ENCODE data around the gene SH3TC2. TPM values are rescaled to one million over a fixed set of nuclear protein-coding genes. Genes with fewer than 3 reads are reported as not detected.
A peak's percentile ranks its signal among the peaks of the same experiment; 100 is the strongest.

The SH3TC2 gene
- total and polyA plus RNA-seq, 4 donors = 1.1 to 2.9 TPM; not detected in 2

DNA sequence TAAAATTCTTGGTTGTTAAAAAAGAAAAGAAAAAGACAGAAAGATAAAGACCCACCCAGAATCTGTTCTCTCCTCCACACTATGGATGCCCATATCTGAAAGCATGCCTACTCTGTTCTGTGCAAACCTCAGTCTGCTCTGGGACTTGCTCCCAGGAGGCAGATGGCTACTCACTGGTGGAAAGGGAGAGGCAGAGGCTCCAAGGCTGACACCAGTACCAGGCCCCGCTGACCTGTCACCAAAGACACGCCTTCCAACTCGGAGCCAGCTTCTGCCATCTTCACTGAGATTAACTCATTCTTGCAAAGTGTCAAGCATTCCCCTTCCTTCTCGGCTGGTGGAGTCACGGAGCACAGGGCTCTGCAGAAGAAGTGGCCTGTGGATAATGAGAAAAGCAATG is 21.6 kb downstream of the SH3TC2 start:
- no peaks in the 10 kb centered on the region for H3K4me1 ChIP-seq (ENCODE audit: control insufficient read depth in 1 of 2, insufficient read depth in 2 of 2, low read length in 2 of 2)
- H3K9me3 ChIP-seq (ENCODE audit: control insufficient read depth, low read length) = no peaks in the 10 kb centered on the region
- H3K4me3 ChIP-seq (ENCODE audit: low read length in 2 of 2) = no peak overlapping the region
- WGBS, 2 donors = 83 to 84% methylated on average over 5 of the region's 5 CpGs
- no peak for DNase-seq
- no peak overlapping the region for H3K27ac ChIP-seq (ENCODE audit: low read depth in 1 of 2, low read length in 2 of 2)
- intact Hi-C loops (cut with DNase I) = no loop called here
- no peaks in the 10 kb centered on the region for H3K27me3 ChIP-seq (ENCODE audit: control insufficient read depth in 1 of 2, insufficient read depth in 2 of 2, low read length in 1 of 2)
- no peaks in the 10 kb centered on the region for H3K36me3 ChIP-seq (ENCODE audit: control insufficient read depth in 1 of 2, insufficient read depth in 2 of 2, low read length in 1 of 2)
- ATAC-seq (ENCODE audit: low FRiP score) = no peak

DNA sequence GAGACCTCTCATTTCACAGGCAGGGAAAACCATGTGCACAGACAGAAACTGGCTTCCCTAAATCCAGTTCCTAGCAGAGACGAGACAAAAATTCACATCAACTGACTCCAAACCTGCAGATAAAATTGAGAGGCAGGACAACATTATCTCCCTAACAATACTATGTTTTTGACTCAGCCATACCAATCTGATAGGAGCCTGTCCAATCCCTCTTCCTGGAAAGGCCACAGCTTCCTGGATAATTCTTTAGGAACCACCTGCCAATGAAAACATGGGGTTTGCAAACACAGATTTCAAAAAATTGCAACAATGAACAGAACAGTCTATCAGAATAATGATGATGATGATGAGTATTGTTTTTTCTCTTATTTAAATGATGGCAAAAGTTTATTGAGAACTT is 22.4 kb downstream of the SH3TC2 start:
- no peak for DNase-seq
- H3K4me3 ChIP-seq (ENCODE audit: low read length in 2 of 2) = no peak overlapping the region
- H3K27me3 ChIP-seq (ENCODE audit: control insufficient read depth in 1 of 2, insufficient read depth in 2 of 2, low read length in 1 of 2) = no peaks in the 10 kb centered on the region
- WGBS, 2 donors = 15 to 26% methylated on average over 1 of the region's 1 CpG
- no peak overlapping the region for H3K27ac ChIP-seq (ENCODE audit: low read depth in 1 of 2, low read length in 2 of 2)
- H3K36me3 ChIP-seq (ENCODE audit: control insufficient read depth in 1 of 2, insufficient read depth in 2 of 2, low read length in 1 of 2) = no peaks in the 10 kb centered on the region
- H3K4me1 ChIP-seq (ENCODE audit: control insufficient read depth in 1 of 2, insufficient read depth in 2 of 2, low read length in 2 of 2) = no peaks in the 10 kb centered on the region
- no peaks in the 10 kb centered on the region for H3K9me3 ChIP-seq (ENCODE audit: control insufficient read depth, low read length)
- ATAC-seq (ENCODE audit: low FRiP score) = no peak
- intact Hi-C loops (cut with DNase I) = no loop called here

DNA sequence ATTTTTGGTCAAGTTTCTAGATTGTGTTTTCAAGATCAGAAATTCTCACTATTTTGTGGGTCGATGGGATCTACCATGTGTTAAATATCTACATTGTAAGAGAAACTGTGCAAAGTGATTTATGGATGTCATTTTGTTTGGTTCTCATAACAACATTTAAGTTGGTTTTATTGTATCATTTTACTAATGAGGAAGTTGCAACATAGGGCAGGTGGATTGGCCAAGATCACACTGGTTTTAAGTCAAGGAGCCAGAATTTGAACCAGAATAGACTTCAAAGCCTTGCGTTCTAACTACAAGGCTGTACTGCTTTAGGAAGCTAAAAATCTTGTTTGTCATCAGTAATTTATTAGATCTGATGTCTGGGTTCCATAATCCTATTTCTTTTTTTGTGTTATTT is 23.4 kb downstream of the SH3TC2 start:
- H3K4me3 ChIP-seq (ENCODE audit: low read length in 2 of 2) = no peak overlapping the region
- no peaks in the 10 kb centered on the region for H3K36me3 ChIP-seq (ENCODE audit: control insufficient read depth in 1 of 2, insufficient read depth in 2 of 2, low read length in 1 of 2)
- ATAC-seq (ENCODE audit: low FRiP score) (no peak), DNase-seq (no peak)
- no peaks in the 10 kb centered on the region for H3K4me1 ChIP-seq (ENCODE audit: control insufficient read depth in 1 of 2, insufficient read depth in 2 of 2, low read length in 2 of 2)
- no peak overlapping the region for H3K27ac ChIP-seq (ENCODE audit: low read depth in 1 of 2, low read length in 2 of 2)
- H3K27me3 ChIP-seq (ENCODE audit: control insufficient read depth in 1 of 2, insufficient read depth in 2 of 2, low read length in 1 of 2) = no peaks in the 10 kb centered on the region
- intact Hi-C loops (cut with DNase I) = loop anchor here (10.0 kb wide), 2 partner anchors 75 to 595 kb away; no protein-coding TSS in a partner anchor
- 90 to 94% methylated on average over 2 of the region's 2 CpGs for WGBS, 2 donors
- H3K9me3 ChIP-seq (ENCODE audit: control insufficient read depth, low read length) = no peaks in the 10 kb centered on the region

DNA sequence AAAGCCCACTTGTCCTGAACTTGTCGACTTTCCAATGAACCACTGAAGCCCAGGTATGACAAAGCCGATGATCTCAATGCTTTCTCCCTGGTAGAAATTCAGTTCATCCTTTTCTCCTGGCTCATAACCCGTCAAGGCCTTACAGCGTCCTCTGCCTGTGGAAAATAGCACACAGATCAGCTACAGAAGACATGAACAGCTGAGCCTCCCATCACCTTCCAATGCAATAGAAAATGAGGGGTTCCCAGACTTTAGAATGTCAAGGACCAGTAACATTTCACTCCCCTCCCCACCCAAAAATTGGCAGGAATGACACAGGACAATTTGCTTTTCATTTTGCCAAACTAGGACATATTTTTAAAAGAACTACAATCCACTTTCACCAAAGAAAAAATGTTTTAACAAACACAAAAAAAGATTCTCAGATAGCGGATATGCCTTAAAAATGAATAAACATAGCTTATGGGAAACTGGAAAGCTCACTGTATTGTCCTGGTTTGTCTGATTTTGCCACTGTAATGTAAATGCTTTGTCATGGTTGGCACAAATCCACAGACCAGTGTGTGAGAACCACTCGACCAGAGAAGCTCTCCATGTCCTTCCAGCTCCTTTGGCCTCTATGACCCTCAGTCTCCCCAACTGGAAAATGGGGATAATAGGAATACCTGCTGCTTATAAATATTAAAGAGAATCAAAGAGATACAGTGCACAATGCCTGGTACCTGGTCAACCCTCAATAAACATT is 24.4 kb downstream of the SH3TC2 start:
- 80 to 81% methylated on average over 6 of the region's 6 CpGs for WGBS, 2 donors
- H3K36me3 ChIP-seq (ENCODE audit: control insufficient read depth in 1 of 2, insufficient read depth in 2 of 2, low read length in 1 of 2) = no peaks in the 10 kb centered on the region
- H3K9me3 ChIP-seq (ENCODE audit: control insufficient read depth, low read length) = no peaks in the 10 kb centered on the region
- H3K27me3 ChIP-seq (ENCODE audit: control insufficient read depth in 1 of 2, insufficient read depth in 2 of 2, low read length in 1 of 2) = no peaks in the 10 kb centered on the region
- no peak overlapping the region for H3K27ac ChIP-seq (ENCODE audit: low read depth in 1 of 2, low read length in 2 of 2)
- intact Hi-C loops (cut with DNase I) = loop anchor here (10.0 kb wide), 2 partner anchors 76 to 594 kb away; no protein-coding TSS in a partner anchor
- H3K4me1 ChIP-seq (ENCODE audit: control insufficient read depth in 1 of 2, insufficient read depth in 2 of 2, low read length in 2 of 2) = no peaks in the 10 kb centered on the region
- DNase-seq (no peak), ATAC-seq (ENCODE audit: low FRiP score) (no peak)
- H3K4me3 ChIP-seq (ENCODE audit: low read length in 2 of 2) = no peak overlapping the region

DNA sequence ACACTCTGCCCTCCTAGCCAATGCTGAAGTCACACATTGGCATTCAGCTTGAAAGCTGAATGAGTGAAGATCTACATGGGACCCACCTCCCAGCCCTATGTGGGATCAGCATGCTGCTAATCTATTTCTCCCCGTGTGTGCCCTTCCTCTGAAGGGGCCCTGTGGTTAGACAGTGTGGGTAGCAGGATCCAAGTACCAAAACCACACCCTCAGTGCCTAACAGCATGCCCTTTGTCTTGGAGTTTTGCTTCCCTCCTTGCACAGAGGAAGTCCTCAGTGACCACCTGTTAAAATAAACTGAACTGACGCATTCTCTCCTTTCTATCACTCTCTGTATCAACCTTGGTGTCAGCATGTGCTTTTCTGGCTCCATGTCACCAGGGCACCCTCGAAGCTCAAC is 25.0 kb downstream of the SH3TC2 start:
- WGBS, 2 donors = 57 to 58% methylated on average over 3 of the region's 3 CpGs
- DNase-seq = no peak

DNA sequence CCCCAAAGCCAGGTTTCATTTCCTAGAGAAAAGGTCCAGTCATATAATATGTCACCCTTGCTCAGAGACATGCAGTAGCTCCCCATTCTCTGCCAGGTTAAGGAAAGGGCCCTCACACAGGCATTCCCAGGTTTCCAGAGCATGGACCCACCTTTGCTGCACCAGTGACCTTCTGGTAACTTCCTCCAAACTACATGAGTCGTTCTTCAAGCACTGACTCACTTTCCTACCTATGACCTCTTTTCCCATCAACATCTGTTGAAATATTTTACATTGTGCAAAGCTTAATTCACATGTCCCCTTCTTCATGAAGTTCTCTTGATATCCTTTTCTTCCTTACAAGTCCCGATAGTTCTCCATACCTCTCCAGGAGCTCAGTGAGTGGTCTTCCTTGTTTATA is 25.9 kb downstream of the SH3TC2 start:
- no peak overlapping the region for H3K4me3 ChIP-seq (ENCODE audit: low read length in 2 of 2)
- DNase-seq (no peak), ATAC-seq (ENCODE audit: low FRiP score) (no peak)
- intact Hi-C loops (cut with DNase I) = loop anchor here (10.0 kb wide), 2 partner anchors 78 to 592 kb away; no protein-coding TSS in a partner anchor
- no peaks in the 10 kb centered on the region for H3K36me3 ChIP-seq (ENCODE audit: control insufficient read depth in 1 of 2, insufficient read depth in 2 of 2, low read length in 1 of 2)
- H3K27ac ChIP-seq (ENCODE audit: low read depth in 1 of 2, low read length in 2 of 2) = no peak overlapping the region
- H3K9me3 ChIP-seq (ENCODE audit: control insufficient read depth, low read length) = no peaks in the 10 kb centered on the region
- no peaks in the 10 kb centered on the region for H3K4me1 ChIP-seq (ENCODE audit: control insufficient read depth in 1 of 2, insufficient read depth in 2 of 2, low read length in 2 of 2)
- 77 to 78% methylated on average over 2 of the region's 2 CpGs for WGBS, 2 donors
- no peaks in the 10 kb centered on the region for H3K27me3 ChIP-seq (ENCODE audit: control insufficient read depth in 1 of 2, insufficient read depth in 2 of 2, low read length in 1 of 2)

More for the DNA sequence above, 25.0 kb downstream of the SH3TC2 start:
- Histone ChIP-seq H3K36me3 (ENCODE audit: control insufficient read depth in 1 of 2, insufficient read depth in 2 of 2, low read length in 1 of 2) (no peaks in the 10 kb centered on the region), H3K4me3 (ENCODE audit: low read length in 2 of 2) (no peak overlapping the region), H3K9me3 (ENCODE audit: control insufficient read depth, low read length) (no peaks in the 10 kb centered on the region), H3K27ac (ENCODE audit: low read depth in 1 of 2, low read length in 2 of 2) (no peak overlapping the region), H3K4me1 (ENCODE audit: control insufficient read depth in 1 of 2, insufficient read depth in 2 of 2, low read length in 2 of 2) (no peaks in the 10 kb centered on the region), H3K27me3 (ENCODE audit: control insufficient read depth in 1 of 2, insufficient read depth in 2 of 2, low read length in 1 of 2) (no peaks in the 10 kb centered on the region)
- no peak for ATAC-seq (ENCODE audit: low FRiP score)
- intact Hi-C loops (cut with DNase I) = loop anchor here (10.0 kb wide), 2 partner anchors 77 to 593 kb away; no protein-coding TSS in a partner anchor

DNA sequence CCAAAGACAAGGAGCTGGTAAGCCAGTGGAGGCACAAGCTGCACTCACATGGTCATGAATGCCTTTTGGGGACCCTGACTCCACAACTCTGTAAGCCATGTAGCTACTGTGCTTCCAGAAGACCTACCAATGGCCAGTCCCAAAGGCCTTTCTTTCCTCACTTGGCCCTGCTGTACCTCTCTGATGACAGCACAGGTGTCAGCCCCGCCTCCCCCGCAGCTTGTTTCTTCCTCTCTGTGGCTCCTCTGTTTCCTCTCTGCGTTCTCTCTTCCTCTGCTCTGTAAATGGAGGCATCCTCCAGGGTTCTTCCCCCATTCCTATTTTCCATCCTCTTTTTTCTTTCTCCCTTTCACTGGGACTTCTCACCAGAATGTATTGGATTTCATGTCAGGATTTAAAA is 26.7 kb downstream of the SH3TC2 start:
- H3K36me3 ChIP-seq (ENCODE audit: control insufficient read depth in 1 of 2, insufficient read depth in 2 of 2, low read length in 1 of 2) = no peaks in the 10 kb centered on the region
- no peak overlapping the region for H3K27ac ChIP-seq (ENCODE audit: low read depth in 1 of 2, low read length in 2 of 2)
- ATAC-seq (ENCODE audit: low FRiP score) (no peak), DNase-seq (no peak)
- no peaks in the 10 kb centered on the region for H3K4me1 ChIP-seq (ENCODE audit: control insufficient read depth in 1 of 2, insufficient read depth in 2 of 2, low read length in 2 of 2)
- intact Hi-C loops (cut with DNase I) = loop anchor here (10.0 kb wide), 2 partner anchors 79 to 591 kb away; no protein-coding TSS in a partner anchor
- H3K9me3 ChIP-seq (ENCODE audit: control insufficient read depth, low read length) = no peaks in the 10 kb centered on the region
- H3K4me3 ChIP-seq (ENCODE audit: low read length in 2 of 2) = no peak overlapping the region
- H3K27me3 ChIP-seq (ENCODE audit: control insufficient read depth in 1 of 2, insufficient read depth in 2 of 2, low read length in 1 of 2) = no peaks in the 10 kb centered on the region
- WGBS, 2 donors = 89 to 90% methylated on average over 3 of the region's 3 CpGs

DNA sequence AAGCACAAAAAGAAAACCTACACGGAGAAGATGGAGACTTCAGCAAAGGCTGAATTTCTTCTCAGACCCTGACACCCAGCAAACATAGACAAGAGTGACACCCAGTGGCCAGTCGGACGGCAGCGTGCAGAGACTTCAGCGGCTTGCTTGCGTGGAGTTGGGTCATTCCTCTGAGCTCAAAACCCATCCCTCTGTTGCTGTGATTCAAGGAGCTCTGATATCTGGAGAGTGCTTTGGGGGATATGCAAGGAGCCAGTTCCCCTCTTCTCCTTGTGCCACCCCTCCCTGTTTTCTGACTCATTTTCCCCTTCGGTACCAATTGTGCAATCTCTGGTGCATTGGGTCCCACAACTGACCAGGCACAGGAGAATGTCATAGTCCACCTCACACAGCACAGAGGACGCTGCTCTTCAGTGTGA is 27.5 kb downstream of the SH3TC2 start:
- Histone ChIP-seq H3K36me3 (ENCODE audit: control insufficient read depth in 1 of 2, insufficient read depth in 2 of 2, low read length in 1 of 2) (no peaks in the 10 kb centered on the region), H3K27ac (ENCODE audit: low read depth in 1 of 2, low read length in 2 of 2) (no peak overlapping the region), H3K4me1 (ENCODE audit: control insufficient read depth in 1 of 2, insufficient read depth in 2 of 2, low read length in 2 of 2) (no peaks in the 10 kb centered on the region), H3K4me3 (ENCODE audit: low read length in 2 of 2) (no peak overlapping the region), H3K27me3 (ENCODE audit: control insufficient read depth in 1 of 2, insufficient read depth in 2 of 2, low read length in 1 of 2) (no peaks in the 10 kb centered on the region), H3K9me3 (ENCODE audit: control insufficient read depth, low read length) (no peaks in the 10 kb centered on the region)
- intact Hi-C loops (cut with DNase I) = loop anchor here (2.0 to 10.0 kb wide), 4 partner anchors 79 to 591 kb away; no protein-coding TSS in a partner anchor
- 17 to 19% methylated on average over 8 of the region's 8 CpGs for WGBS, 2 donors
- peak; percentile 77 to 87 for DNase-seq
- peak; percentile 84 for ATAC-seq (ENCODE audit: low FRiP score)

DNA sequence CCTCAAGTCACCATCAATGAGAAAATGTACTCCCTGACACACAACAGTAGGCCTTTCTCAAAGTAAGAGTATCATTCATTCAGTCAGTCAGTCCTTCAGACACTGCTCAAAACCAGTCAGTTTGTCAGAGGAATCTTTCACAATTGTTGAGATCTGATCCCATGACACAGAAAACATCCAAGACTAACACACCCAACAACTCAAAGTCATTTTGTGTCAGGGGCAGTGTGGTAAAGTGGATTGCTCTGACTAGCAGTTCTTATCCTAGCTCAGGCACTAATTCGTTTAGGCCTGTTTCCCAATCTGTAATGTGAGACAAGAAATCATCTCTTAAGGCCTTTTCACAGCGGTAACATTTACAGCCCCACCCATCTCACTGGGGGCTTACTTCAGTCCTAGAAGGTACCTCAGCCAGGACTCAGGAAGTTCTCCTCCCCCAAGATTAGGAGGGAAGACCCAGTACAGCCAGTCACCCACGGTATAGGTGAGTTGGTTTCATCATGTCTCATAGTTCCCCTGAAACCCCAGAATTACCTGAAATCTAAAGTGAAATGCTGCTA is 31.9 kb downstream of the SH3TC2 start:
- no peaks in the 10 kb centered on the region for H3K9me3 ChIP-seq (ENCODE audit: control insufficient read depth, low read length)
- no peaks in the 10 kb centered on the region for H3K4me1 ChIP-seq (ENCODE audit: control insufficient read depth in 1 of 2, insufficient read depth in 2 of 2, low read length in 2 of 2)
- H3K27ac ChIP-seq (ENCODE audit: low read depth in 1 of 2, low read length in 2 of 2) = no peak overlapping the region
- H3K4me3 ChIP-seq (ENCODE audit: low read length in 2 of 2) = no peak overlapping the region
- H3K36me3 ChIP-seq (ENCODE audit: control insufficient read depth in 1 of 2, insufficient read depth in 2 of 2, low read length in 1 of 2) = no peaks in the 10 kb centered on the region
- DNase-seq = no peak
- intact Hi-C loops (cut with DNase I) = loop anchor here (10.0 kb wide), 2 partner anchors 84 to 586 kb away; no protein-coding TSS in a partner anchor
- 82 to 84% methylated on average over 3 of the region's 3 CpGs for WGBS, 2 donors
- ATAC-seq (ENCODE audit: low FRiP score) = no peak
- H3K27me3 ChIP-seq (ENCODE audit: control insufficient read depth in 1 of 2, insufficient read depth in 2 of 2, low read length in 1 of 2) = no peaks in the 10 kb centered on the region

Data from aorta (tissue), 5 donors.